Mucosa of rectum (tissue), 2 donors: ENCODE results near the gene SIN3A.
A peak's percentile ranks its signal among the peaks of the same experiment; 100 is the strongest.
"Not testable (repeated sequence)": the region's sequence is repeated elsewhere in the genome, so short reads cannot be mapped to it uniquely, and the experiment has no call there.

Experiments
- H3K27ac ChIP-seq, 2 donors: one replicate each; pipeline ENCODE4 v1.7.0; 2013; ENCODE audit warnings: inconsistent platforms in 2 of 2, low read depth in 2 of 2, low read length in 2 of 2
- H3K27me3 ChIP-seq, 2 donors: one replicate each; pipeline ENCODE4 v1.7.0; 2013; ENCODE audit warnings: low read length in 2 of 2; ENCODE audit not compliant: control insufficient read depth in 2 of 2, insufficient read depth in 2 of 2
- H3K36me3 ChIP-seq, 2 donors: one replicate each; pipeline ENCODE4 v1.7.0; 2013; ENCODE audit warnings: low read length in 2 of 2; ENCODE audit not compliant: control insufficient read depth in 2 of 2, insufficient read depth in 2 of 2
- H3K4me1 ChIP-seq, 2 donors: one replicate each; pipeline ENCODE4 v1.7.0; 2013; ENCODE audit warnings: low read length in 2 of 2, mild to moderate bottlenecking in 1 of 2; ENCODE audit not compliant: control insufficient read depth in 2 of 2, insufficient read depth in 2 of 2
- H3K4me3 ChIP-seq, 2 donors: one replicate each; pipeline ENCODE4 v1.7.0; 2013; ENCODE audit warnings: low read length in 2 of 2
- H3K9ac ChIP-seq, 2 donors: one replicate each; pipeline ENCODE4 v1.7.0; 2013; ENCODE audit warnings: low read length in 2 of 2, low read depth in 1 of 2, mild to moderate bottlenecking in 1 of 2
- H3K9me3 ChIP-seq, 2 donors: one replicate each; pipeline ENCODE4 v1.7.0; 2013; ENCODE audit warnings: low read length in 2 of 2; ENCODE audit not compliant: control insufficient read depth in 2 of 2
- donor health status: healthy.
- donor health status: Normal muscosa, but diverticular disease.

SIN3A gene

GRCh38 chr15:75349851-75350588 is 101.5 kb downstream of the SIN3A start:
- Histone ChIP-seq H3K36me3 (peaks cover 0 to 7% of the 10 kb centered on the region in 2 donors), H3K9me3 (no peaks in the 10 kb centered on the region), H3K9ac (no peak overlapping the region), H3K4me1 (peaks cover 9 to 13% of the 10 kb centered on the region in 2 donors), H3K27ac (no peak overlapping the region), H3K4me3 (no peak overlapping the region), H3K27me3 (no peaks in the 10 kb centered on the region)

GRCh38 chr15:75349351-75349669 is 102.2 kb downstream of the SIN3A start:
- H3K4me3 ChIP-seq: not testable (repeated sequence)

GRCh38 chr15:75348562-75349350 is 102.7 kb downstream of the SIN3A start:
- H3K9ac ChIP-seq: peak overlapping the region; percentile 47 to 88
- peak overlapping the region in 1 of 2 donors; percentile 74 for H3K27ac ChIP-seq
- no peaks in the 10 kb centered on the region for H3K27me3 ChIP-seq
- peaks cover 9 to 13% of the 10 kb centered on the region in 2 donors for H3K4me1 ChIP-seq
- peaks cover 0 to under 1% of the 10 kb centered on the region in 2 donors for H3K36me3 ChIP-seq
- peak overlapping the region; percentile 73 to 89 for H3K4me3 ChIP-seq
- no peaks in the 10 kb centered on the region for H3K9me3 ChIP-seq

More at GRCh38 chr15:75349351-75349669, 102.2 kb downstream of the SIN3A start:
- H3K4me1 ChIP-seq: peaks cover 9 to 13% of the 10 kb centered on the region in 2 donors
- H3K36me3 ChIP-seq, H3K27me3 ChIP-seq, H3K27ac ChIP-seq, H3K9ac ChIP-seq, H3K9me3 ChIP-seq: not testable (repeated sequence)

GRCh38 chr15:75348034-75348561 is 103.4 kb downstream of the SIN3A start:
- H3K27ac ChIP-seq: peak overlapping the region in 1 of 2 donors; percentile 74
- peaks cover 9 to 13% of the 10 kb centered on the region in 2 donors for H3K4me1 ChIP-seq
- peak overlapping the region; percentile 73 to 89 for H3K4me3 ChIP-seq

GRCh38 chr15:75347222-75348033 is 104.1 kb downstream of the SIN3A start:
- Histone ChIP-seq H3K4me3 (peak overlapping the region; percentile 73 to 89), H3K9me3 (no peaks in the 10 kb centered on the region), H3K27me3 (no peaks in the 10 kb centered on the region), H3K27ac (peak overlapping the region; percentile 44 to 74), H3K4me1 (peaks cover 9 to 13% of the 10 kb centered on the region in 2 donors), H3K36me3 (no peaks in the 10 kb centered on the region), H3K9ac (peak overlapping the region; percentile 83 to 88)

More at GRCh38 chr15:75348034-75348561, 103.4 kb downstream of the SIN3A start:
- no peaks in the 10 kb centered on the region for H3K36me3 ChIP-seq
- H3K9me3 ChIP-seq: no peaks in the 10 kb centered on the region
- no peaks in the 10 kb centered on the region for H3K27me3 ChIP-seq
- H3K9ac ChIP-seq: peak overlapping the region; percentile 83 to 88

GRCh38 chr15:75346796-75347221 is 104.7 kb downstream of the SIN3A start, which contains the start of gene NEIL1:
TSS of gene NEIL1 (plus strand) at chr15:75347039. CDS start at chr15:75348906, 1,867 bp downstream.
- H3K9ac ChIP-seq: peak within 1 kb of the TSS; percentile 83 to 88
- H3K27ac ChIP-seq: peak within 1 kb of the TSS; percentile 44 to 74
- peak within 1 kb of the TSS; percentile 73 to 89 for H3K4me3 ChIP-seq
- no peaks in the 10 kb centered on the region for H3K9me3 ChIP-seq
- no peaks in the 10 kb centered on the region for H3K36me3 ChIP-seq
- H3K27me3 ChIP-seq: no peaks in the 10 kb centered on the region
- H3K4me1 ChIP-seq: peaks cover 9 to 13% of the 10 kb centered on the region in 2 donors

- H3K9ac ChIP-seq, H3K27me3 ChIP-seq, H3K27ac ChIP-seq, H3K4me3 ChIP-seq, H3K9me3 ChIP-seq: not testable (repeated sequence)
- peaks cover 7 to 11% of the 10 kb centered on the region in 2 donors for H3K4me1 ChIP-seq
- peaks cover 0 to 10% of the 10 kb centered on the region in 2 donors for H3K36me3 ChIP-seq
Measured at GRCh38 chr15:75343953-75344352, 107.5 kb downstream of the SIN3A start.

GRCh38 chr15:75342221-75342620 is 109.3 kb downstream of the SIN3A start:
- Histone ChIP-seq H3K4me1 (peaks cover 0 to 6% of the 10 kb centered on the region in 2 donors), H3K27me3 (no peaks in the 10 kb centered on the region), H3K36me3 (peaks cover 0 to 15% of the 10 kb centered on the region in 2 donors), H3K27ac (no peak overlapping the region), H3K9me3 (no peaks in the 10 kb centered on the region), H3K9ac (no peak overlapping the region), H3K4me3 (no peak overlapping the region)

- H3K4me3 ChIP-seq: no peak overlapping the region
- no peak overlapping the region for H3K27ac ChIP-seq
- H3K27me3 ChIP-seq: no peaks in the 10 kb centered on the region
- H3K4me1 ChIP-seq: peaks cover 8 to 15% of the 10 kb centered on the region in 2 donors
- H3K9me3 ChIP-seq: no peaks in the 10 kb centered on the region
- H3K9ac ChIP-seq: no peak overlapping the region
- H3K36me3 ChIP-seq: peaks cover 0 to 15% of the 10 kb centered on the region in 2 donors
Measured at GRCh38 chr15:75339531-75340240, 111.8 kb downstream of the SIN3A start.
